Measurements from ENCODE around the gene AQP12B.
"Not testable (repeated sequence)": the region's sequence is repeated elsewhere in the genome, so short reads cannot be mapped to it uniquely, and the experiment has no call there.

The AQP12B gene

GRCh38 chr2:240687045-240687740 lies 4.5 kb upstream of the AQP12B start:
- Histone ChIP-seq H3K27me3 (ENCODE audit: insufficient read depth, poor library complexity, severe bottlenecking) (peaks cover 15% of the 10 kb centered on the region), H3K4me3 (ENCODE audit: severe bottlenecking) (no peak overlapping the region), H3K36me3 (ENCODE audit: low read depth) (no peaks in the 10 kb centered on the region), H3K4me1 (ENCODE audit: insufficient read depth, poor library complexity, severe bottlenecking) (no peaks in the 10 kb centered on the region), H3K27ac (ENCODE audit: poor library complexity, severe bottlenecking) (no peak overlapping the region), H3K9me3 (ENCODE audit: severe bottlenecking) (no peaks in the 10 kb centered on the region)
- DNase-seq (ENCODE audit: low spot score): no peak
- ATAC-seq (ENCODE audit: low read depth): no peak
- TF ChIP-seq CTCF (IDR thresholded peaks at IDR 0.05; ENCODE audit: poor library complexity, severe bottlenecking): no peak

- Histone ChIP-seq H3K27ac (ENCODE audit: poor library complexity, severe bottlenecking) (no peak overlapping the region), H3K27me3 (ENCODE audit: insufficient read depth, poor library complexity, severe bottlenecking) (peaks cover 15% of the 10 kb centered on the region), H3K4me3 (ENCODE audit: severe bottlenecking) (no peak overlapping the region), H3K36me3 (ENCODE audit: low read depth) (no peaks in the 10 kb centered on the region), H3K4me1 (ENCODE audit: insufficient read depth, poor library complexity, severe bottlenecking) (no peaks in the 10 kb centered on the region), H3K9me3 (ENCODE audit: severe bottlenecking) (no peaks in the 10 kb centered on the region)
- ATAC-seq (ENCODE audit: low read depth) (no peak), DNase-seq (ENCODE audit: low spot score) (no peak)
- no peak for TF ChIP-seq CTCF (IDR thresholded peaks at IDR 0.05; ENCODE audit: poor library complexity, severe bottlenecking)
Measured at GRCh38 chr2:240686460-240686859, 3.8 kb upstream of the AQP12B start.

- Histone ChIP-seq H3K36me3 (ENCODE audit: low read depth) (no peaks in the 10 kb centered on the region), H3K27me3 (ENCODE audit: insufficient read depth, poor library complexity, severe bottlenecking) (peaks cover 15% of the 10 kb centered on the region), H3K4me3 (ENCODE audit: severe bottlenecking) (no peak overlapping the region), H3K27ac (ENCODE audit: poor library complexity, severe bottlenecking) (no peak overlapping the region), H3K4me1 (ENCODE audit: insufficient read depth, poor library complexity, severe bottlenecking) (no peaks in the 10 kb centered on the region), H3K9me3 (ENCODE audit: severe bottlenecking) (no peaks in the 10 kb centered on the region)
- no peak for DNase-seq (ENCODE audit: low spot score)
- ATAC-seq (ENCODE audit: low read depth): no peak
- no peak for TF ChIP-seq CTCF (IDR thresholded peaks at IDR 0.05; ENCODE audit: poor library complexity, severe bottlenecking)
Measured at GRCh38 chr2:240685771-240686371, 3.2 kb upstream of the AQP12B start.

GRCh38 chr2:240683980-240684728 lies 1.5 kb upstream of the AQP12B start:
- not testable (repeated sequence) for H3K27ac ChIP-seq (ENCODE audit: poor library complexity, severe bottlenecking); H3K36me3 ChIP-seq (ENCODE audit: low read depth); DNase-seq (ENCODE audit: low spot score); H3K4me1 ChIP-seq (ENCODE audit: insufficient read depth, poor library complexity, severe bottlenecking); H3K4me3 ChIP-seq (ENCODE audit: severe bottlenecking); ATAC-seq (ENCODE audit: low read depth); H3K9me3 ChIP-seq (ENCODE audit: severe bottlenecking)
- peaks cover 15% of the 10 kb centered on the region for H3K27me3 ChIP-seq (ENCODE audit: insufficient read depth, poor library complexity, severe bottlenecking)

GRCh38 chr2:240683329-240683979 lies 769 bp upstream of the AQP12B start:
- H3K27me3 ChIP-seq (ENCODE audit: insufficient read depth, poor library complexity, severe bottlenecking): peaks cover 15% of the 10 kb centered on the region
- H3K27ac ChIP-seq (ENCODE audit: poor library complexity, severe bottlenecking); DNase-seq (ENCODE audit: low spot score); H3K36me3 ChIP-seq (ENCODE audit: low read depth); H3K4me1 ChIP-seq (ENCODE audit: insufficient read depth, poor library complexity, severe bottlenecking); H3K9me3 ChIP-seq (ENCODE audit: severe bottlenecking); H3K4me3 ChIP-seq (ENCODE audit: severe bottlenecking); ATAC-seq (ENCODE audit: low read depth): not testable (repeated sequence)

- DNase-seq (ENCODE audit: low spot score); H3K4me3 ChIP-seq (ENCODE audit: severe bottlenecking); H3K4me1 ChIP-seq (ENCODE audit: insufficient read depth, poor library complexity, severe bottlenecking); ATAC-seq (ENCODE audit: low read depth); H3K27ac ChIP-seq (ENCODE audit: poor library complexity, severe bottlenecking); H3K36me3 ChIP-seq (ENCODE audit: low read depth); H3K27me3 ChIP-seq (ENCODE audit: insufficient read depth, poor library complexity, severe bottlenecking); H3K9me3 ChIP-seq (ENCODE audit: severe bottlenecking): not testable (repeated sequence)
Measured at GRCh38 chr2:240680185-240680584, 2.5 kb downstream of the AQP12B start.

- H3K27ac ChIP-seq (ENCODE audit: poor library complexity, severe bottlenecking); H3K27me3 ChIP-seq (ENCODE audit: insufficient read depth, poor library complexity, severe bottlenecking); H3K9me3 ChIP-seq (ENCODE audit: severe bottlenecking); ATAC-seq (ENCODE audit: low read depth); H3K36me3 ChIP-seq (ENCODE audit: low read depth); DNase-seq (ENCODE audit: low spot score); H3K4me3 ChIP-seq (ENCODE audit: severe bottlenecking); H3K4me1 ChIP-seq (ENCODE audit: insufficient read depth, poor library complexity, severe bottlenecking): not testable (repeated sequence)
Measured at GRCh38 chr2:240678909-240679308, 3.8 kb downstream of the AQP12B start.

GRCh38 chr2:240678043-240678442 lies 4.6 kb downstream of the AQP12B start:
- H3K9me3 ChIP-seq (ENCODE audit: severe bottlenecking); H3K27ac ChIP-seq (ENCODE audit: poor library complexity, severe bottlenecking); H3K36me3 ChIP-seq (ENCODE audit: low read depth); H3K4me1 ChIP-seq (ENCODE audit: insufficient read depth, poor library complexity, severe bottlenecking); ATAC-seq (ENCODE audit: low read depth); DNase-seq (ENCODE audit: low spot score); H3K4me3 ChIP-seq (ENCODE audit: severe bottlenecking); H3K27me3 ChIP-seq (ENCODE audit: insufficient read depth, poor library complexity, severe bottlenecking): not testable (repeated sequence)

Measured in RWPE2 (cell line).